B cell (primary cell): ENCODE data around the gene SERGEF. TPM values are rescaled to one million over a fixed set of nuclear protein-coding genes. Genes with fewer than 3 reads are reported as not detected.

Experiments used
- ATAC-seq: fragments of 200-7000 bp; cut with Tn5 transposase; one replicate; pipeline ENCODE4 v1.10.0; 2021; ENCODE audit warnings: low read depth, mild to moderate bottlenecking, moderate number of reproducible peaks, moderate library complexity
- CTCF ChIA-PET: fragments of 350-600 bp; sonication (Branson Sonifier 250); formaldehyde crosslinking; loops from one replicate; lab custom pipeline; 2021; ENCODE audit warnings: antibody characterized with exemption, inconsistent platforms; lab: Charles Lee
- POLR2A ChIA-PET: fragments of 350-600 bp; sonication (Branson Sonifier 250); formaldehyde crosslinking; loops from one replicate; lab custom pipeline; 2021; ENCODE audit warnings: antibody characterized with exemption; lab: Charles Lee
- DNase-seq: peaks from one replicate; pipeline ENCODE4 v3.0.0; 2013
- H2AFZ ChIP-seq: 2 replicates; pipeline ENCODE4 v1.6.1; 2012; ENCODE audit warnings: mild to moderate bottlenecking, low read depth, low read length; ENCODE audit not compliant: insufficient read depth, poor library complexity, severe bottlenecking
- H3K27ac ChIP-seq, 2 donors: 1 replicate in 1 of 2; 2 replicates in 1 of 2; pipeline ENCODE4 v1.5.1; 2012 to 2013; ENCODE audit warnings: low read length in 2 of 2, mild to moderate bottlenecking in 2 of 2, moderate library complexity in 1 of 2
- H3K27me3 ChIP-seq, 4 experiments: fragments of 200-600 bp in 1 of 4; sonication (generic) in 1 of 4; replicated peaks in 1 of 4; 1 replicate in 2 of 4; 2 replicates in 2 of 4; pipeline versions ENCODE4 v1.6.1 to v1.7.0; 2013 to 2016; ENCODE audit warnings: low read length in 3 of 4, mild to moderate bottlenecking in 2 of 4, mixed read lengths in 1 of 4, moderate library complexity in 1 of 4; ENCODE audit not compliant: insufficient read depth in 4 of 4, control insufficient read depth in 3 of 4; ENCODE audit errors: control extremely low read depth in 1 of 4
- H3K36me3 ChIP-seq, 2 experiments: replicated peaks in 1 of 2; 1 replicate in 1 of 2; 2 replicates in 1 of 2; pipeline versions ENCODE4 v1.6.1 to v1.7.1; 2013; ENCODE audit warnings: low read length in 1 of 2; ENCODE audit not compliant: insufficient read depth in 2 of 2, control insufficient read depth in 1 of 2; ENCODE audit errors: control extremely low read depth in 1 of 2, extremely low read depth in 1 of 2
- H3K4me1 ChIP-seq, 2 donors: fragments of 200-600 bp in 1 of 2; sonication (generic) in 1 of 2; 1 replicate in 1 of 2; 2 replicates in 1 of 2; pipeline versions ENCODE4 v1.5.1 to v1.6.1; 2013 to 2017; ENCODE audit warnings: low read length in 2 of 2; ENCODE audit not compliant: control insufficient read depth in 2 of 2, insufficient read depth in 2 of 2
- H3K4me2 ChIP-seq: replicated peaks from 2 replicates; pipeline ENCODE3; 2012; ENCODE audit warnings: mild to moderate bottlenecking, low read depth, low read length; ENCODE audit not compliant: poor library complexity, severe bottlenecking
- H3K4me3 ChIP-seq, 5 experiments: fragments of 200-600 bp in 1 of 5; sonication (generic) in 1 of 5; 1 replicate in 3 of 5; 2 replicates in 2 of 5; pipeline versions ENCODE4 v1.5.1 to v1.7.0; 2011 to 2016; ENCODE audit warnings: low read length in 4 of 5, mild to moderate bottlenecking in 4 of 5, low read depth in 2 of 5, control low read depth in 1 of 5, moderate library complexity in 1 of 5; ENCODE audit not compliant: insufficient read depth in 1 of 5; ENCODE audit errors: control extremely low read depth in 1 of 5, extremely low read depth in 1 of 5
- H3K79me2 ChIP-seq: fragments of 200-600 bp; sonication (generic); one replicate; pipeline ENCODE4 v1.6.0; 2016; ENCODE audit warnings: low read length; ENCODE audit not compliant: control insufficient read depth, insufficient read depth
- H3K9ac ChIP-seq: fragments of 200-600 bp; sonication (generic); 2 replicates; pipeline ENCODE4 v1.6.1; 2017; ENCODE audit warnings: mild to moderate bottlenecking, low read length, moderate library complexity
- H3K9me3 ChIP-seq, 3 donors: one replicate each; pipeline versions ENCODE4 v1.6.1 to v1.7.1; 2013; ENCODE audit warnings: low read length in 2 of 3; ENCODE audit not compliant: control insufficient read depth in 2 of 3, insufficient read depth in 1 of 3; ENCODE audit errors: control extremely low read depth in 1 of 3
- H4K20me1 ChIP-seq: 2 replicates; pipeline ENCODE4 v1.6.0; 2012; ENCODE audit warnings: mild to moderate bottlenecking, low read length; ENCODE audit not compliant: insufficient read depth, control insufficient read depth, poor library complexity, severe bottlenecking
- H3K27ac Mint-ChIP-seq: one replicate; pipeline ENCODE4 v1.8.0; 2021; ENCODE audit warnings: mixed read lengths
- H3K27me3 Mint-ChIP-seq: one replicate; pipeline ENCODE4 v1.8.0; 2021; ENCODE audit warnings: mixed read lengths
- H3K4me1 Mint-ChIP-seq: one replicate; pipeline ENCODE4 v1.8.0; 2021; ENCODE audit warnings: mixed read lengths
- H3K4me3 Mint-ChIP-seq: one replicate; pipeline ENCODE4 v1.8.0; 2021; ENCODE audit warnings: mixed read lengths
- H3K9me3 Mint-ChIP-seq: one replicate; pipeline ENCODE4 v1.8.0; 2022; ENCODE audit warnings: mixed read lengths; ENCODE audit not compliant: insufficient read depth
- EZH2 ChIP-seq: IDR thresholded peaks from 2 replicates; pipeline ENCODE4 v1.6.1; 2012; ENCODE audit warnings: borderline replicate concordance, low read depth, mild to moderate bottlenecking, moderate library complexity, low read length; ENCODE audit not compliant: insufficient read depth, poor library complexity, severe bottlenecking
- WGBS: methylation state at CpG from one replicate; pipeline ENCODE4 v1.1.5; 2013; ENCODE audit warnings: missing lambda C conversion rate; ENCODE audit not compliant: insufficient coverage; 5-methylcytosine and 5-hydroxymethylcytosine counted together
- intact Hi-C: fragments of 100-400 bp; cut with micrococcal nuclease; formaldehyde crosslinking; loops from one replicate; pipeline ENCODE4 v1.10.0; 2022
- polyA plus RNA-seq: library from polyadenylated mRNA; depleted of rRNA; stranded (reverse); fragments of >200 nt; gene quantifications from 2 replicates; pipeline ENCODE4 v1.2.3, GENCODE V29; 2012
- total RNA-seq, 2 donors: library from RNA; stranded (reverse); fragments of 120-200 nt in 1 of 2; gene quantifications; 1 replicate in 1 of 2; 2 replicates in 1 of 2; pipeline versions ENCODE4 v1.2.3 to v1.2.4, GENCODE V29; 2013 to 2022
- TF ChIP-seq, protein P1 (sequence below): fragments of 200-600 bp; IDR thresholded peaks from one replicate; pipeline ENCODE4 v1.8.0; 2022; ENCODE audit warnings: antibody characterized with exemption, mild to moderate bottlenecking

The SERGEF gene
- total and polyA plus RNA-seq, 2 donors (not counting 1 experiment from before 2014, with no cell fraction given), result 24.2 to 54.3 TPM

GRCh38 chr11:17915500-17916143 lies 97.2 kb downstream of the SERGEF start:
- H3K9ac ChIP-seq, result no peak overlapping the region
- H3K36me3 ChIP-seq, result peaks cover 0 to 22% of the 10 kb centered on the region in 2 experiments
- ATAC-seq (no peak), DNase-seq (no peak)
- H3K4me3 ChIP-seq, result no peak overlapping the region
- H3K27ac ChIP-seq, result no peak overlapping the region
- H3K27ac Mint-ChIP-seq, result no peak overlapping the region
- no peak overlapping the region for H3K4me2 ChIP-seq
- no peaks in the 10 kb centered on the region for H3K9me3 Mint-ChIP-seq
- no peaks in the 10 kb centered on the region for H3K27me3 ChIP-seq
- H4K20me1 ChIP-seq, result no peaks in the 10 kb centered on the region
- no peak for TF ChIP-seq EZH2
- TF ChIP-seq, protein P1, sequence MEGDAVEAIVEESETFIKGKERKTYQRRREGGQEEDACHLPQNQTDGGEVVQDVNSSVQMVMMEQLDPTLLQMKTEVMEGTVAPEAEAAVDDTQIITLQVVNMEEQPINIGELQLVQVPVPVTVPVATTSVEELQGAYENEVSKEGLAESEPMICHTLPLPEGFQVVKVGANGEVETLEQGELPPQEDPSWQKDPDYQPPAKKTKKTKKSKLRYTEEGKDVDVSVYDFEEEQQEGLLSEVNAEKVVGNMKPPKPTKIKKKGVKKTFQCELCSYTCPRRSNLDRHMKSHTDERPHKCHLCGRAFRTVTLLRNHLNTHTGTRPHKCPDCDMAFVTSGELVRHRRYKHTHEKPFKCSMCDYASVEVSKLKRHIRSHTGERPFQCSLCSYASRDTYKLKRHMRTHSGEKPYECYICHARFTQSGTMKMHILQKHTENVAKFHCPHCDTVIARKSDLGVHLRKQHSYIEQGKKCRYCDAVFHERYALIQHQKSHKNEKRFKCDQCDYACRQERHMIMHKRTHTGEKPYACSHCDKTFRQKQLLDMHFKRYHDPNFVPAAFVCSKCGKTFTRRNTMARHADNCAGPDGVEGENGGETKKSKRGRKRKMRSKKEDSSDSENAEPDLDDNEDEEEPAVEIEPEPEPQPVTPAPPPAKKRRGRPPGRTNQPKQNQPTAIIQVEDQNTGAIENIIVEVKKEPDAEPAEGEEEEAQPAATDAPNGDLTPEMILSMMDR, result no peak
- ChIA-PET POLR2A (no interaction called here), CTCF (no interaction called here)
- H3K4me1 Mint-ChIP-seq, result no peaks in the 10 kb centered on the region
- no peaks in the 10 kb centered on the region for H3K9me3 ChIP-seq
- H3K4me1 ChIP-seq, result no peaks in the 10 kb centered on the region
- no peak overlapping the region for H2AFZ ChIP-seq
- H3K79me2 ChIP-seq, result no peaks in the 10 kb centered on the region
- 94% methylated on average over 3 of the region's 3 CpGs for WGBS
- no peak overlapping the region for H3K4me3 Mint-ChIP-seq
- no peaks in the 10 kb centered on the region for H3K27me3 Mint-ChIP-seq
- intact Hi-C loops, result no loop called here

- POLR2A ChIA-PET, result no interaction called here
- H3K4me1 ChIP-seq, result no peaks in the 10 kb centered on the region
- intact Hi-C loops, result no loop called here
- Mint-ChIP-seq H3K4me3 (no peak overlapping the region), H3K9me3 (no peaks in the 10 kb centered on the region), H3K27me3 (no peaks in the 10 kb centered on the region), H3K27ac (no peak overlapping the region), H3K4me1 (no peaks in the 10 kb centered on the region)
- H3K9me3 ChIP-seq, result no peaks in the 10 kb centered on the region
- no peaks in the 10 kb centered on the region for H3K27me3 ChIP-seq
- H3K79me2 ChIP-seq, result no peaks in the 10 kb centered on the region
- no peak overlapping the region for H3K9ac ChIP-seq
- no peak overlapping the region for H2AFZ ChIP-seq
- CTCF ChIA-PET, result no interaction called here
- no peak overlapping the region for H3K4me3 ChIP-seq
- no peak overlapping the region for H3K27ac ChIP-seq
- H3K36me3 ChIP-seq, result peaks cover 0 to 22% of the 10 kb centered on the region in 2 experiments
- no peak for ATAC-seq
- H3K4me2 ChIP-seq, result no peak overlapping the region
- H4K20me1 ChIP-seq, result no peaks in the 10 kb centered on the region
- WGBS, result 100% methylated on average over 1 of the region's 4 CpGs
- DNase-seq, result no peak
- TF ChIP-seq, protein P1, result no peak
- TF ChIP-seq EZH2, result no peak
Measured at GRCh38 chr11:17914957-17915356, 97.9 kb downstream of the SERGEF start.
